H9 (cell line): ENCODE measurements around the gene DNAJC18. TPM values are rescaled to one million over a fixed set of nuclear protein-coding genes. Genes with fewer than 3 reads are reported as not detected.

Experiments used
- DNase-seq: peaks from one replicate; pipeline ENCODE4 v3.0.0-alpha.2; 2017
- H2AFZ ChIP-seq: one replicate; pipeline ENCODE4 v1.6.1; 2013; ENCODE audit warnings: mild to moderate bottlenecking, low read length, control low read depth, moderate library complexity
- H2AK5ac ChIP-seq: 2 replicates; pipeline ENCODE4 v1.6.1; 2013; ENCODE audit warnings: low read length, control low read depth, mixed read lengths; ENCODE audit not compliant: insufficient read length
- H2BK120ac ChIP-seq: one replicate; pipeline ENCODE4 v1.6.1; 2013; ENCODE audit warnings: low read depth, mild to moderate bottlenecking, low read length, control low read depth, inconsistent platforms; ENCODE audit not compliant: poor library complexity, severe bottlenecking
- H2BK12ac ChIP-seq: 2 replicates; pipeline ENCODE4 v1.6.1; 2013; ENCODE audit warnings: low read length, control low read depth, mixed read lengths, low read depth; ENCODE audit not compliant: insufficient read length
- H2BK15ac ChIP-seq: 2 replicates; pipeline ENCODE4 v1.6.1; 2013; ENCODE audit warnings: low read depth, low read length, control low read depth
- H2BK20ac ChIP-seq: one replicate; pipeline ENCODE4 v1.6.1; 2013; ENCODE audit warnings: low read depth, mild to moderate bottlenecking, low read length, control low read depth, inconsistent platforms; ENCODE audit not compliant: poor library complexity, severe bottlenecking
- H2BK5ac ChIP-seq: 2 replicates; pipeline ENCODE4 v1.6.1; 2013; ENCODE audit warnings: low read length, control low read depth, mixed read lengths; ENCODE audit not compliant: insufficient read length
- H3K14ac ChIP-seq: 2 replicates; pipeline ENCODE4 v1.6.1; 2013; ENCODE audit warnings: low read length, control low read depth; ENCODE audit not compliant: insufficient read depth
- H3K18ac ChIP-seq: 2 replicates; pipeline ENCODE4 v1.6.1; 2013; ENCODE audit warnings: low read depth, mild to moderate bottlenecking, mixed read lengths, low read length, control low read depth; ENCODE audit not compliant: insufficient read length
- H3K23ac ChIP-seq: 2 replicates; pipeline ENCODE4 v1.6.1; 2013; ENCODE audit warnings: low read length, control low read depth, mixed read lengths, low read depth; ENCODE audit not compliant: insufficient read length
- H3K23me2 ChIP-seq: 2 replicates; pipeline ENCODE4 v1.6.1; 2013; ENCODE audit warnings: low read depth, mild to moderate bottlenecking, mixed read lengths, low read length, control low read depth; ENCODE audit not compliant: insufficient read length, poor library complexity, severe bottlenecking
- H3K27ac ChIP-seq: 2 replicates; pipeline ENCODE4 v1.5.1; 2013; ENCODE audit warnings: low read length, control low read depth, mixed read lengths, low read depth; ENCODE audit not compliant: insufficient read length
- H3K27me3 ChIP-seq: 2 replicates; pipeline ENCODE4 v1.6.1; 2013; ENCODE audit warnings: low read length, control low read depth, inconsistent platforms; ENCODE audit not compliant: insufficient read depth
- H3K4ac ChIP-seq: 2 replicates; pipeline ENCODE4 v1.6.1; 2013; ENCODE audit warnings: low read depth, mild to moderate bottlenecking, control low read depth, inconsistent platforms, low read length, moderate library complexity
- H3K4me1 ChIP-seq: 2 replicates; pipeline ENCODE4 v1.6.1; 2013; ENCODE audit warnings: low read length, control low read depth, inconsistent platforms; ENCODE audit not compliant: insufficient read depth
- H3K4me2 ChIP-seq: 2 replicates; pipeline ENCODE4 v1.6.1; 2013; ENCODE audit warnings: low read length, control low read depth, mixed read lengths; ENCODE audit not compliant: insufficient read length, insufficient read depth
- H3K56ac ChIP-seq: 2 replicates; pipeline ENCODE4 v1.6.1; 2013; ENCODE audit warnings: low read depth, mild to moderate bottlenecking, mixed read lengths, low read length, control low read depth; ENCODE audit not compliant: insufficient read length
- H3K79me1 ChIP-seq: 2 replicates; pipeline ENCODE4 v1.6.1; 2013; ENCODE audit warnings: low read depth, mild to moderate bottlenecking, moderate library complexity, low read length, control low read depth, inconsistent platforms; ENCODE audit not compliant: insufficient read depth, poor library complexity, severe bottlenecking
- H3K79me2 ChIP-seq: 2 replicates; pipeline ENCODE4 v1.6.1; 2013; ENCODE audit warnings: low read length, control low read depth, inconsistent platforms; ENCODE audit not compliant: insufficient read depth
- H3K9ac ChIP-seq: 2 replicates; pipeline ENCODE4 v1.6.1; 2013; ENCODE audit warnings: low read length, control low read depth, mixed read lengths; ENCODE audit not compliant: insufficient read length; ENCODE audit errors: extremely low read depth
- H3K9me3 ChIP-seq: one replicate; pipeline ENCODE4 v1.6.1; 2013; ENCODE audit warnings: low read depth, low read length, inconsistent platforms; ENCODE audit not compliant: control insufficient read depth
- H3T11ph ChIP-seq: one replicate; pipeline ENCODE4 v1.6.1; 2013; ENCODE audit warnings: mild to moderate bottlenecking, low read length, control low read depth, inconsistent platforms
- H4K20me1 ChIP-seq: one replicate; pipeline ENCODE4 v1.6.1; 2013; ENCODE audit not compliant: control insufficient read depth, insufficient read length, insufficient read depth
- H4K5ac ChIP-seq: 2 replicates; pipeline ENCODE4 v1.6.1; 2013; ENCODE audit warnings: low read depth, mild to moderate bottlenecking, mixed read lengths, low read length, control low read depth; ENCODE audit not compliant: insufficient read length
- H4K8ac ChIP-seq: replicated peaks from 2 replicates; pipeline ENCODE4 v1.6.1; 2013; ENCODE audit warnings: low read length, control low read depth, mixed read lengths, low read depth; ENCODE audit not compliant: insufficient read length
- H4K91ac ChIP-seq: 2 replicates; pipeline ENCODE4 v1.6.1; 2013; ENCODE audit warnings: low read depth, mild to moderate bottlenecking, moderate library complexity, mixed read lengths, low read length, control low read depth; ENCODE audit not compliant: insufficient read length
- H3K27ac Mint-ChIP-seq, 3 experiments: 2 replicates in 2 of 3; 3 replicates in 1 of 3; pipeline ENCODE4 v1.8.0; 2020 to 2021; ENCODE audit warnings: mixed read lengths in 3 of 3, mild to moderate bottlenecking in 1 of 3, moderate library complexity in 1 of 3
- H3K27me3 Mint-ChIP-seq: 2 replicates; pipeline ENCODE4 v1.8.0; 2021; ENCODE audit warnings: low read depth, mild to moderate bottlenecking, moderate library complexity, mixed read lengths
- H3K36me3 Mint-ChIP-seq, 3 experiments: 2 replicates in 2 of 3; 3 replicates in 1 of 3; pipeline ENCODE4 v1.8.0; 2020 to 2021; ENCODE audit warnings: low read depth in 3 of 3, mixed read lengths in 3 of 3; ENCODE audit not compliant: insufficient read depth in 1 of 3
- H3K4me1 Mint-ChIP-seq, 2 experiments: 2 replicates each; pipeline ENCODE4 v1.8.0; 2020; ENCODE audit warnings: mixed read lengths in 2 of 2
- H3K4me3 Mint-ChIP-seq, 2 experiments: 2 replicates in 1 of 2; 3 replicates in 1 of 2; pipeline ENCODE4 v1.8.0; 2020 to 2021; ENCODE audit warnings: mild to moderate bottlenecking in 2 of 2, mixed read lengths in 2 of 2, moderate library complexity in 1 of 2
- H3K9me3 Mint-ChIP-seq, 2 experiments: 2 replicates in 1 of 2; 3 replicates in 1 of 2; pipeline ENCODE4 v1.8.0; 2020; ENCODE audit warnings: mild to moderate bottlenecking in 2 of 2, mixed read lengths in 2 of 2, moderate library complexity in 1 of 2
- CTCF ChIP-seq: fragments of 200-600 bp; sonication (generic); conservative IDR thresholded peaks from 3 replicates; pipeline ENCODE4 v1.8.0; 2021; ENCODE audit warnings: antibody characterized with exemption, mild to moderate bottlenecking
- WGBS: extraction: QIAGEN DNeasy Blood & Tissue Kit; methylation state at CpG from one replicate; pipeline ENCODE4 v1.1.7; 2013; ENCODE audit warnings: missing lambda C conversion rate, low lambda C conversion rate, mixed read lengths; ENCODE audit not compliant: insufficient read length; ENCODE audit errors: extremely low coverage; 5-methylcytosine and 5-hydroxymethylcytosine counted together
- total RNA-seq: library from RNA; stranded (reverse); gene quantifications from 2 replicates; pipeline ENCODE4 v1.2.1, GENCODE V29; 2021

The DNAJC18 gene
- total RNA-seq, 1 experiment from 2014 or later, result 26.5 TPM

- Histone ChIP-seq H3K79me2 (no peaks in the 10 kb centered on the region), H3T11ph (no peak overlapping the region), H2BK20ac (no peak overlapping the region), H3K27ac (no peak overlapping the region), H3K23ac (no peak overlapping the region), H2AFZ (no peak overlapping the region), H3K9ac (no peak overlapping the region), H4K91ac (no peak overlapping the region), H3K27me3 (no peaks in the 10 kb centered on the region), H3K9me3 (no peaks in the 10 kb centered on the region), H4K20me1 (no peaks in the 10 kb centered on the region), H4K5ac (no peak overlapping the region), H2BK15ac (no peak overlapping the region), H4K8ac (no peak overlapping the region), H2AK5ac (no peak overlapping the region), H3K4me2 (no peak overlapping the region), H2BK12ac (no peak overlapping the region), H2BK5ac (no peak overlapping the region), H3K14ac (no peak overlapping the region), H3K18ac (no peak overlapping the region), H3K4ac (no peak overlapping the region), H3K79me1 (no peaks in the 10 kb centered on the region), H2BK120ac (no peak overlapping the region), H3K4me1 (no peaks in the 10 kb centered on the region), H3K23me2 (no peaks in the 10 kb centered on the region), H3K56ac (no peak overlapping the region)
- no peak for DNase-seq
- no CpG with 5 or more reads among the region's 9 CpGs for WGBS
- H3K36me3 Mint-ChIP-seq, result peaks cover 0 to 52% (median 43%) of the 10 kb centered on the region in 3 experiments; a peak in 6 of 7 replicates
- H3K27me3 Mint-ChIP-seq, result peaks cover 1% of the 10 kb centered on the region
- H3K4me1 Mint-ChIP-seq, result peaks cover 15 to 25% of the 10 kb centered on the region in 2 experiments
- H3K27ac Mint-ChIP-seq, result peak overlapping the region in 1 of 3 experiments; percentile 1; a peak in 1 of 7 replicates
- no peaks in the 10 kb centered on the region for H3K9me3 Mint-ChIP-seq
- no peak for TF ChIP-seq CTCF
- H3K4me3 Mint-ChIP-seq, result no peak overlapping the region; a peak in 1 of 5 replicates
Measured at GRCh38 chr5:139419226-139420192, 19.8 kb downstream of the DNAJC18 start.
